Subcutaneous abdominal adipose tissue (tissue), 5 donors: ENCODE measurements around the gene SUDS3.

Experiments
- H3K27ac ChIP-seq: one replicate; pipeline ENCODE4 v1.7.0; 2013; ENCODE audit warnings: low read depth, mild to moderate bottlenecking, inconsistent platforms, low read length, moderate library complexity
- H3K27me3 ChIP-seq, 5 donors: one replicate each; pipeline ENCODE4 v1.7.0; 2013; ENCODE audit warnings: low read length in 5 of 5, inconsistent platforms in 1 of 5; ENCODE audit not compliant: control insufficient read depth in 5 of 5, insufficient read depth in 4 of 5
- H3K36me3 ChIP-seq, 5 donors: one replicate each; pipeline ENCODE4 v1.7.0; 2013; ENCODE audit warnings: low read length in 5 of 5; ENCODE audit not compliant: control insufficient read depth in 5 of 5, insufficient read depth in 5 of 5
- H3K4me1 ChIP-seq, 5 donors: one replicate each; pipeline ENCODE4 v1.7.0; 2013; ENCODE audit warnings: low read length in 5 of 5, mild to moderate bottlenecking in 3 of 5, moderate library complexity in 1 of 5; ENCODE audit not compliant: control insufficient read depth in 5 of 5, insufficient read depth in 5 of 5
- H3K4me3 ChIP-seq, 5 donors: one replicate each; pipeline ENCODE4 v1.7.0; 2013; ENCODE audit warnings: low read length in 5 of 5, low read depth in 1 of 5
- H3K9ac ChIP-seq, 5 donors: one replicate each; pipeline ENCODE4 v1.7.0; 2013; ENCODE audit warnings: low read length in 5 of 5, mild to moderate bottlenecking in 4 of 5, moderate library complexity in 3 of 5
- H3K9me3 ChIP-seq, 5 donors: one replicate each; pipeline ENCODE4 v1.7.0; 2013; ENCODE audit warnings: low read length in 5 of 5; ENCODE audit not compliant: control insufficient read depth in 5 of 5
- donor health status: healthy.
- donor health status: healthy.
- donor health status: healthy.
- donor health status: healthy.
- donor health status: healthy.

Gene SUDS3

GRCh38 chr12:118436002-118436730 lies 59.8 kb downstream of the SUDS3 start:
- Histone ChIP-seq H3K36me3 (no peaks in the 10 kb centered on the region), H3K4me1 (peaks cover 0 to 8% (median 0%) of the 10 kb centered on the region in 5 donors), H3K27ac (no peak overlapping the region), H3K27me3 (peaks cover 0 to 3% (median 0%) of the 10 kb centered on the region in 5 donors), H3K9me3 (no peaks in the 10 kb centered on the region), H3K9ac (no peak overlapping the region), H3K4me3 (no peak overlapping the region)

- Histone ChIP-seq H3K4me3 (no peak overlapping the region), H3K4me1 (peaks cover 0 to 8% (median 0%) of the 10 kb centered on the region in 5 donors), H3K36me3 (no peaks in the 10 kb centered on the region), H3K27ac (no peak overlapping the region), H3K27me3 (peaks cover 0 to 4% (median 2%) of the 10 kb centered on the region in 5 donors), H3K9ac (no peak overlapping the region), H3K9me3 (no peaks in the 10 kb centered on the region)
Measured at GRCh38 chr12:118436986-118437385, 60.6 kb downstream of the SUDS3 start.

GRCh38 chr12:118439068-118439467 lies 62.7 kb downstream of the SUDS3 start:
- Histone ChIP-seq H3K9ac (no peak overlapping the region), H3K36me3 (no peaks in the 10 kb centered on the region), H3K4me3 (no peak overlapping the region), H3K27me3 (peaks cover 0 to 4% (median 2%) of the 10 kb centered on the region in 5 donors), H3K9me3 (no peaks in the 10 kb centered on the region), H3K4me1 (no peaks in the 10 kb centered on the region), H3K27ac (no peak overlapping the region)

- peaks cover 0 to 2% (median under 1%) of the 10 kb centered on the region in 5 donors for H3K27me3 ChIP-seq
- H3K4me3 ChIP-seq = no peak overlapping the region
- H3K9me3 ChIP-seq = no peaks in the 10 kb centered on the region
- H3K27ac ChIP-seq = no peak overlapping the region
- no peak overlapping the region for H3K9ac ChIP-seq
- H3K36me3 ChIP-seq = no peaks in the 10 kb centered on the region
- no peaks in the 10 kb centered on the region for H3K4me1 ChIP-seq
Measured at GRCh38 chr12:118446247-118446646, 69.9 kb downstream of the SUDS3 start.

- H3K36me3 ChIP-seq = no peaks in the 10 kb centered on the region
- H3K27me3 ChIP-seq = no peaks in the 10 kb centered on the region
- no peak overlapping the region for H3K4me3 ChIP-seq
- no peaks in the 10 kb centered on the region for H3K9me3 ChIP-seq
- no peak overlapping the region for H3K9ac ChIP-seq
- no peak overlapping the region for H3K27ac ChIP-seq
- H3K4me1 ChIP-seq = no peaks in the 10 kb centered on the region
Measured at GRCh38 chr12:118447181-118447580, 70.8 kb downstream of the SUDS3 start.

- Histone ChIP-seq H3K27me3 (no peaks in the 10 kb centered on the region), H3K9me3 (no peaks in the 10 kb centered on the region), H3K27ac (no peak overlapping the region), H3K4me3 (no peak overlapping the region), H3K36me3 (no peaks in the 10 kb centered on the region), H3K4me1 (no peaks in the 10 kb centered on the region), H3K9ac (no peak overlapping the region)
Measured at GRCh38 chr12:118448341-118448740, 72.0 kb downstream of the SUDS3 start.

GRCh38 chr12:118455327-118455726 lies 79.0 kb downstream of the SUDS3 start:
- no peaks in the 10 kb centered on the region for H3K4me1 ChIP-seq
- no peak overlapping the region for H3K9ac ChIP-seq
- peaks cover 0 to 1% (median 0%) of the 10 kb centered on the region in 5 donors for H3K9me3 ChIP-seq
- no peaks in the 10 kb centered on the region for H3K36me3 ChIP-seq
- no peaks in the 10 kb centered on the region for H3K27me3 ChIP-seq
- no peak overlapping the region for H3K27ac ChIP-seq
- H3K4me3 ChIP-seq = no peak overlapping the region

- no peaks in the 10 kb centered on the region for H3K27me3 ChIP-seq
- no peak overlapping the region for H3K9ac ChIP-seq
- H3K4me1 ChIP-seq = no peaks in the 10 kb centered on the region
- no peak overlapping the region for H3K4me3 ChIP-seq
- no peaks in the 10 kb centered on the region for H3K36me3 ChIP-seq
- H3K27ac ChIP-seq = no peak overlapping the region
- peaks cover 0 to 7% (median 3%) of the 10 kb centered on the region in 5 donors for H3K9me3 ChIP-seq
Measured at GRCh38 chr12:118456741-118457140, 80.4 kb downstream of the SUDS3 start.

GRCh38 chr12:118459110-118459509 lies 82.8 kb downstream of the SUDS3 start:
- no peaks in the 10 kb centered on the region for H3K27me3 ChIP-seq
- H3K27ac ChIP-seq = no peak overlapping the region

GRCh38 chr12:118463677-118464076 lies 87.3 kb downstream of the SUDS3 start:
- H3K9ac ChIP-seq = no peak overlapping the region
- H3K4me3 ChIP-seq = no peak overlapping the region
- H3K36me3 ChIP-seq = no peaks in the 10 kb centered on the region
- no peaks in the 10 kb centered on the region for H3K4me1 ChIP-seq
- H3K27ac ChIP-seq = no peak overlapping the region
- peaks cover 0 to 8% (median 3%) of the 10 kb centered on the region in 5 donors for H3K9me3 ChIP-seq
- H3K27me3 ChIP-seq = no peaks in the 10 kb centered on the region

More at GRCh38 chr12:118459110-118459509, 82.8 kb downstream of the SUDS3 start:
- H3K36me3 ChIP-seq = no peaks in the 10 kb centered on the region
- no peak overlapping the region for H3K4me3 ChIP-seq
- peaks cover 0 to 7% (median 3%) of the 10 kb centered on the region in 5 donors for H3K9me3 ChIP-seq
- no peak overlapping the region for H3K9ac ChIP-seq
- no peaks in the 10 kb centered on the region for H3K4me1 ChIP-seq
